Activated T-cell treated with anti-CD3 and anti-CD28 coated beads for 4 hours (primary cell): ENCODE results near the gene MAST3.
"Not testable (repeated sequence)": the region's sequence is repeated elsewhere in the genome, so short reads cannot be mapped to it uniquely, and the experiment has no call there.

Source experiments
- DNase-seq: peaks from one replicate; pipeline ENCODE4 v3.0.0-alpha.2; 2020

Gene MAST3

GRCh38 chr19:18089096-18089541 lies 8.5 kb upstream of the MAST3 start:
- peak; percentile 56 for DNase-seq

GRCh38 chr19:18089726-18090125 lies 7.9 kb upstream of the MAST3 start:
- DNase-seq = no peak

GRCh38 chr19:18090545-18091216 lies 6.9 kb upstream of the MAST3 start:
- no peak for DNase-seq

GRCh38 chr19:18091217-18091608 lies 6.4 kb upstream of the MAST3 start:
- peak; percentile 81 for DNase-seq

GRCh38 chr19:18093439-18094161 lies 4.0 kb upstream of the MAST3 start:
- DNase-seq = no peak

GRCh38 chr19:18096258-18096657 lies 1.3 kb upstream of the MAST3 start:
- no peak for DNase-seq

GRCh38 chr19:18097993-18098890 lies 664 bp downstream of the MAST3 start:
- no peak for DNase-seq

GRCh38 chr19:18098891-18099622 lies 1.5 kb downstream of the MAST3 start:
- DNase-seq = no peak

GRCh38 chr19:18099623-18099995 lies 2.0 kb downstream of the MAST3 start:
- DNase-seq = no peak

GRCh38 chr19:18100710-18101109 lies 3.1 kb downstream of the MAST3 start:
- no peak for DNase-seq

GRCh38 chr19:18101268-18101667 lies 3.7 kb downstream of the MAST3 start:
- no peak for DNase-seq

GRCh38 chr19:18102916-18103542 lies 5.5 kb downstream of the MAST3 start:
- DNase-seq = no peak

GRCh38 chr19:18104793-18105131 lies 7.2 kb downstream of the MAST3 start:
- DNase-seq = no peak

GRCh38 chr19:18105259-18105658 lies 7.7 kb downstream of the MAST3 start:
- DNase-seq = not testable (repeated sequence)

- DNase-seq = no peak
Measured at GRCh38 chr19:18107235-18107634, 9.7 kb downstream of the MAST3 start.

GRCh38 chr19:18108897-18109296 lies 11.3 kb downstream of the MAST3 start:
- DNase-seq = no peak

- DNase-seq = no peak
Measured at GRCh38 chr19:18109341-18109732, 11.8 kb downstream of the MAST3 start.

- no peak for DNase-seq
Measured at GRCh38 chr19:18109733-18110608, 12.4 kb downstream of the MAST3 start.

GRCh38 chr19:18110609-18111232 lies 13.1 kb downstream of the MAST3 start:
- DNase-seq = no peak

- peak; percentile 74 for DNase-seq
Measured at GRCh38 chr19:18112989-18113478, 15.5 kb downstream of the MAST3 start.

GRCh38 chr19:18113827-18114226 lies 16.2 kb downstream of the MAST3 start:
- no peak for DNase-seq
